ENCODE data around the gene CRELD2. TPM values are rescaled to one million over a fixed set of nuclear protein-coding genes. Genes with fewer than 3 reads are reported as not detected.

CRELD2 gene
- total and polyA plus RNA-seq, 2 of the 13 experiments (the other 11 are each of a cell fraction or from before 2014, with no cell fraction given) = 17.2 to 44.7 TPM

- TF ChIP-seq KIAA2018 (CRISPR knock-in tag; IDR thresholded peaks at IDR 0.05; ENCODE audit: borderline replicate concordance) (no peak), POGZ (CRISPR knock-in tag; IDR thresholded peaks at IDR 0.05) (0 out of 2 replicates have a peak, but pooled peaks have one; percentile 17), ZBTB20 (CRISPR knock-in tag; IDR thresholded peaks at IDR 0.05; ENCODE audit: borderline replicate concordance, low read depth) (peak; percentile 75; the same call in 1 of the 2 replicates), ZNF770 (CRISPR knock-in tag; IDR thresholded peaks at IDR 0.05) (peak; percentile 23; the same call in 1 of the 2 replicates), ZNF224 (CRISPR knock-in tag; IDR thresholded peaks at IDR 0.05) (0 out of 2 replicates have a peak, but pooled peaks have one; percentile 57), ZNF577 (CRISPR knock-in tag; IDR thresholded peaks at IDR 0.05; ENCODE audit: borderline replicate concordance, low read depth) (no peak)
These were observed 33.8 kb downstream of the CRELD2 start (continued) for GRCh38 chr22:49951986-49952896.

All from HepG2 (cell line).